CD14-positive monocyte (primary cell): ENCODE measurements around the gene SNRNP27. TPM values are rescaled to one million over a fixed set of nuclear protein-coding genes. Genes with fewer than 3 reads are reported as not detected.
A peak's percentile ranks its signal among the peaks of the same experiment; 100 is the strongest.

ENCODE experiments used
- DNase-seq, 3 donors: peaks; one replicate each; pipeline ENCODE4 v3.0.0-alpha.2; 2011 to 2022
- H2AFZ ChIP-seq: 2 replicates; pipeline ENCODE4 v1.6.0; 2012; ENCODE audit warnings: mild to moderate bottlenecking, low read depth, low read length, inconsistent platforms; ENCODE audit not compliant: insufficient read depth, poor library complexity, severe bottlenecking
- H3K27ac ChIP-seq, 2 donors: 1 replicate in 1 of 2; 2 replicates in 1 of 2; pipeline ENCODE4 v1.5.1; 2012 to 2013; ENCODE audit warnings: low read length in 2 of 2, control low read depth in 1 of 2, inconsistent platforms in 1 of 2, low read depth in 1 of 2, mild to moderate bottlenecking in 1 of 2
- H3K27me3 ChIP-seq, 2 donors: one replicate each; pipeline versions ENCODE4 v1.6.0 to v1.6.1; 2011 to 2013; ENCODE audit warnings: low read length in 2 of 2; ENCODE audit not compliant: control insufficient read depth in 2 of 2, insufficient read depth in 2 of 2
- H3K36me3 ChIP-seq, 2 donors: replicated peaks in 1 of 2; 1 replicate in 1 of 2; 2 replicates in 1 of 2; pipeline versions ENCODE4 v1.5.1 to v1.6.1; 2012 to 2013; ENCODE audit warnings: low read length in 2 of 2, control low read depth in 1 of 2, inconsistent platforms in 1 of 2, mild to moderate bottlenecking in 1 of 2; ENCODE audit not compliant: insufficient read depth in 2 of 2, control insufficient read depth in 1 of 2
- H3K4me1 ChIP-seq, 2 donors: 1 replicate in 1 of 2; 2 replicates in 1 of 2; pipeline versions ENCODE4 v1.5.1 to v1.6.1; 2012 to 2013; ENCODE audit warnings: low read length in 2 of 2, control low read depth in 1 of 2, inconsistent platforms in 1 of 2, mild to moderate bottlenecking in 1 of 2, moderate library complexity in 1 of 2; ENCODE audit not compliant: insufficient read depth in 2 of 2, control insufficient read depth in 1 of 2
- H3K4me2 ChIP-seq: replicated peaks from 2 replicates; pipeline ENCODE3; 2012; ENCODE audit warnings: low read length, moderate library complexity, mild to moderate bottlenecking; ENCODE audit not compliant: poor library complexity, severe bottlenecking; ENCODE audit errors: extremely low read depth
- H3K4me3 ChIP-seq, 3 experiments: fragments of 200-600 bp in 1 of 3; sonication (generic) in 1 of 3; replicated peaks in 1 of 3; 1 replicate in 2 of 3; 2 replicates in 1 of 3; pipeline ENCODE4 v1.5.1; 2011 to 2013; ENCODE audit warnings: low read length in 3 of 3, mild to moderate bottlenecking in 3 of 3, control low read depth in 2 of 3, low read depth in 2 of 3, inconsistent platforms in 1 of 3, moderate library complexity in 1 of 3
- H3K79me2 ChIP-seq: 2 replicates; pipeline ENCODE4 v1.6.0; 2012; ENCODE audit warnings: mild to moderate bottlenecking, control low read depth, inconsistent platforms, low read length, moderate library complexity; ENCODE audit not compliant: insufficient read depth
- H3K9ac ChIP-seq: 2 replicates; pipeline ENCODE4 v1.6.0; 2017; ENCODE audit warnings: low read length, mild to moderate bottlenecking; ENCODE audit not compliant: insufficient read depth, poor library complexity, severe bottlenecking
- H3K9me3 ChIP-seq, 2 donors: replicated peaks in 1 of 2; 1 replicate in 1 of 2; 2 replicates in 1 of 2; pipeline versions ENCODE4 v1.5.1 to v1.6.1; 2012 to 2013; ENCODE audit warnings: low read length in 2 of 2, control low read depth in 1 of 2; ENCODE audit not compliant: control insufficient read depth in 1 of 2, insufficient read depth in 1 of 2
- H4K20me1 ChIP-seq: 2 replicates; pipeline ENCODE4 v1.6.0; 2012; ENCODE audit warnings: mild to moderate bottlenecking, low read length, control low read depth, moderate library complexity; ENCODE audit not compliant: insufficient read depth
- H3K27ac Mint-ChIP-seq, 7 donors: one replicate each; pipeline ENCODE4 v1.8.0; 2020; ENCODE audit warnings: mild to moderate bottlenecking in 7 of 7, mixed read lengths in 7 of 7, moderate library complexity in 6 of 7, inconsistent platforms in 2 of 7
- H3K27me3 Mint-ChIP-seq, 3 donors: one replicate each; pipeline ENCODE4 v1.8.0; 2021 to 2022; ENCODE audit warnings: low read depth in 3 of 3, mild to moderate bottlenecking in 3 of 3, mixed read lengths in 3 of 3, moderate library complexity in 3 of 3, inconsistent platforms in 1 of 3
- H3K36me3 Mint-ChIP-seq, 2 donors: one replicate each; pipeline ENCODE4 v1.8.0; 2020; ENCODE audit warnings: mixed read lengths in 2 of 2, inconsistent platforms in 1 of 2, mild to moderate bottlenecking in 1 of 2
- H3K4me1 Mint-ChIP-seq: one replicate; pipeline ENCODE4 v1.8.0; 2020; ENCODE audit warnings: mild to moderate bottlenecking, mixed read lengths
- H3K4me3 Mint-ChIP-seq, 2 donors: one replicate each; pipeline ENCODE4 v1.8.0; 2020; ENCODE audit warnings: mild to moderate bottlenecking in 2 of 2, mixed read lengths in 2 of 2, moderate library complexity in 1 of 2
- H3K9me3 Mint-ChIP-seq, 7 donors: one replicate each; pipeline ENCODE4 v1.8.0; 2020 to 2022; ENCODE audit warnings: mixed read lengths in 7 of 7, mild to moderate bottlenecking in 6 of 7, moderate library complexity in 6 of 7, inconsistent platforms in 2 of 7
- CTCF ChIP-seq: fragments of 200-600 bp; IDR thresholded peaks from one replicate; pipeline ENCODE4 v1.8.0; 2022; ENCODE audit warnings: antibody characterized with exemption, mild to moderate bottlenecking
- WGBS: methylation state at CpG from one replicate; pipeline ENCODE4 v1.1.5; 2013; ENCODE audit warnings: missing lambda C conversion rate; ENCODE audit not compliant: insufficient coverage; 5-methylcytosine and 5-hydroxymethylcytosine counted together
- intact Hi-C, 2 donors: fragments of 100-400 bp; cut with micrococcal nuclease; formaldehyde crosslinking; loops; one replicate each; pipeline versions ENCODE4 v1.15.0 to v1.15.1; 2023
- polyA minus RNA-seq: library from RNA; depleted of rRNA, polyadenylated mRNA; stranded (reverse); fragments of >200 nt; gene quantifications from 2 replicates; pipeline ENCODE4 v1.2.3, GENCODE V29; 2012
- polyA plus RNA-seq, 3 donors: library from polyadenylated mRNA; depleted of rRNA in 1 of 3; unstranded in 2 of 3; stranded (reverse) in 1 of 3; fragments of 300-500 nt in 2 of 3; fragments of >200 nt in 1 of 3; fragmentation: Illumina TruSeq in 2 of 3; gene quantifications; 1 replicate in 2 of 3; 2 replicates in 1 of 3; pipeline ENCODE4 v1.2.3, GENCODE V29; 2012 to 2021
- total RNA-seq, 12 experiments: library from RNA in 1 of 12; stranded (reverse) in 1 of 12; fragments of 120-200 nt in 1 of 12; gene quantifications; one replicate each; pipeline ENCODE4 v1.2.4 and lab custom pipeline; 2013 to 2026; ENCODE audit warnings: mixed read lengths in 6 of 12, inconsistent platforms in 1 of 12

The SNRNP27 gene, protein sequence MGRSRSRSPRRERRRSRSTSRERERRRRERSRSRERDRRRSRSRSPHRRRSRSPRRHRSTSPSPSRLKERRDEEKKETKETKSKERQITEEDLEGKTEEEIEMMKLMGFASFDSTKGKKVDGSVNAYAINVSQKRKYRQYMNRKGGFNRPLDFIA
- 44.0 TPM for total RNA-seq (2013)
- polyA plus RNA-seq = 10 to 100 TPM; 15.6 to 54.8 (median 47.4) TPM
- 6.4 and 8.5 TPM in 2 replicates for polyA minus RNA-seq
- 2.5 to 9.0 (median 6.9) reads per million in 11 experiments for total RNA-seq (lab: John Stamatoyannopoulos, UW)

- TF ChIP-seq CTCF = no peak
- WGBS = under 1% methylated on average over 17 of the region's 32 CpGs
- Mint-ChIP-seq H3K27me3 (no peaks in the 10 kb centered on the region), H3K4me1 (peaks cover 22% of the 10 kb centered on the region), H3K36me3 (peaks cover 31 to 37% of the 10 kb centered on the region in 2 donors), H3K27ac (peak within 1 kb of the TSS; percentile 87 to 99 (median 95)), H3K9me3 (no peaks in the 10 kb centered on the region), H3K4me3 (peak within 1 kb of the TSS; percentile 99 to 100)
- Histone ChIP-seq H3K36me3 (peaks cover 25 to 31% of the 10 kb centered on the region in 2 donors), H2AFZ (peak within 1 kb of the TSS; percentile 94), H4K20me1 (peaks cover 8% of the 10 kb centered on the region), H3K9me3 (no peaks in the 10 kb centered on the region), H3K4me2 (peak within 1 kb of the TSS; percentile 74), H3K79me2 (peaks cover 40% of the 10 kb centered on the region), H3K27me3 (no peaks in the 10 kb centered on the region), H3K9ac (peak within 1 kb of the TSS; percentile 78), H3K4me1 (peaks cover 10 to 14% of the 10 kb centered on the region in 2 donors), H3K4me3 (peak within 1 kb of the TSS; percentile 73 to 95 (median 87)), H3K27ac (peak within 1 kb of the TSS; percentile 42 to 83)
- intact Hi-C loops = no loop called here
- peak; percentile 55 to 67 (median 57) for DNase-seq
Measured at GRCh38 chr2:69893684-69894551, at the start of gene SNRNP27. TSS of gene SNRNP27 (plus strand) at chr2:69893956. CDS start at chr2:69893985, 29 bp downstream.

GRCh38 chr2:69843993-69844392 lies 49.8 kb upstream of the SNRNP27 start:
- peaks cover 48 to 92% of the 10 kb centered on the region in 2 donors for H3K36me3 ChIP-seq
- no peak overlapping the region for H2AFZ ChIP-seq
- no peaks in the 10 kb centered on the region for H3K4me1 ChIP-seq
- H3K4me1 Mint-ChIP-seq = no peaks in the 10 kb centered on the region
- H3K36me3 Mint-ChIP-seq = peaks cover 59 to 67% of the 10 kb centered on the region in 2 donors
- H4K20me1 ChIP-seq = no peaks in the 10 kb centered on the region
- no peak for DNase-seq
- H3K27me3 ChIP-seq = no peaks in the 10 kb centered on the region
- H3K9me3 Mint-ChIP-seq = no peaks in the 10 kb centered on the region
- H3K4me2 ChIP-seq = no peak overlapping the region
- no peak overlapping the region for H3K4me3 Mint-ChIP-seq
- H3K9ac ChIP-seq = no peak overlapping the region
- no peaks in the 10 kb centered on the region for H3K9me3 ChIP-seq
- no peak overlapping the region for H3K27ac Mint-ChIP-seq
- intact Hi-C loops = no loop called here
- H3K79me2 ChIP-seq = no peaks in the 10 kb centered on the region
- no peak overlapping the region for H3K4me3 ChIP-seq
- H3K27me3 Mint-ChIP-seq = peaks cover 0 to 1% (median 0%) of the 10 kb centered on the region in 3 donors
- H3K27ac ChIP-seq = no peak overlapping the region
- TF ChIP-seq CTCF = no peak
